ENCODE data around the gene ETF1. TPM values are rescaled to one million over a fixed set of nuclear protein-coding genes. Genes with fewer than 3 reads are reported as not detected.
A peak's percentile ranks its signal among the peaks of the same experiment; 100 is the strongest.

ETF1 gene
- total RNA-seq: 200 and 205 TPM in 2 replicates

DNA sequence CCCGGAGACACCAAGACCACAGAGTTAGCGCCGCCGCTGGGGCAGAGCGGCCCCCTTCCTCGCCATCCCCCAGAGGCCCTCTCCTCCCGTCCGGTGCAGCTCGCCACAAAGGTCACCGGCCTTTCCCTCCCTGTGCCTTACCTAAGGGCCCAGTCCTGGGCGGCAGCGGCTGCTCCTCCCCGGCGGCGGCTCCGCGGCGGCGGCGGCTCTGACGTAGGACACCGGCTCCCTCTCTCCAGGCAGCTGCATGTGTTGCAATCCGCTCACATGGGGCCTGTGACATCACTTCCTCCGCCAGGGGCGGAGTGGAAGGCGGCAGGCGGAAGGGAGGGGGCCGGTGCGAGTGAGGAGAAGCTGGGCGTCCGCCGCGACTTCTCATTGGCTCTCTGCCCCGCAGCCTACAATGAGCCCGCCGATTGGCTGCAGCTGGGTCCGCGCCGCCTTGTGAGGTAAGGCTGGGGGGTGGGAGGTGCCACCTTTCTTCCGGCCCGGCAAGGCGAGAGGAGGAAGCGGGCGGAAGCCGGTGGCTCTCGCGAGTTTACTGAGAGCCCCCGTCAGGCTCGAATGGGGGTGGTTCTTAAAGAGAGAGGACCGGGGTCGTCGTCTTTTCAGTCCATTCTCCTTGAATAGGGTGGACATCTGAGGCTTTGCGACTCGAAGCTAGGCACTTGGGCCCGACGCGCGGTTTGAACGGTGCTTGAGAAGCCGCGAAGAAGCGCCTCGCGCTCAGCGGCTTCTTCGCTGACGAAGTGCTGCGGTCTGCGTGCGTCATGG lies at the start of gene ETF1:
TSS of gene ETF1 (minus strand) at position 281 of the 774 bp plus-strand sequence. CDS start 318 bp downstream, outside the sequence.
- Mint-ChIP-seq H3K36me3 (ENCODE audit: low read depth) (peaks cover 48% of the 10 kb centered on the region), H3K27me3 (no peaks in the 10 kb centered on the region), H3K4me3 (peak within 1 kb of the TSS; percentile 99), H3K27ac (peak within 1 kb of the TSS; percentile 100), H3K4me1 (peaks cover 49% of the 10 kb centered on the region), H3K9me3 (no peaks in the 10 kb centered on the region)
- peak; percentile 100 for DNase-seq
- intact Hi-C loops (cut with micrococcal nuclease): loop anchor here (1.0 to 10.0 kb wide), 11 partner anchors 32 to 1022 kb away; partner anchors contain the start of genes BRD8, CDC23, EGR1 and HNRNPA0

DNA sequence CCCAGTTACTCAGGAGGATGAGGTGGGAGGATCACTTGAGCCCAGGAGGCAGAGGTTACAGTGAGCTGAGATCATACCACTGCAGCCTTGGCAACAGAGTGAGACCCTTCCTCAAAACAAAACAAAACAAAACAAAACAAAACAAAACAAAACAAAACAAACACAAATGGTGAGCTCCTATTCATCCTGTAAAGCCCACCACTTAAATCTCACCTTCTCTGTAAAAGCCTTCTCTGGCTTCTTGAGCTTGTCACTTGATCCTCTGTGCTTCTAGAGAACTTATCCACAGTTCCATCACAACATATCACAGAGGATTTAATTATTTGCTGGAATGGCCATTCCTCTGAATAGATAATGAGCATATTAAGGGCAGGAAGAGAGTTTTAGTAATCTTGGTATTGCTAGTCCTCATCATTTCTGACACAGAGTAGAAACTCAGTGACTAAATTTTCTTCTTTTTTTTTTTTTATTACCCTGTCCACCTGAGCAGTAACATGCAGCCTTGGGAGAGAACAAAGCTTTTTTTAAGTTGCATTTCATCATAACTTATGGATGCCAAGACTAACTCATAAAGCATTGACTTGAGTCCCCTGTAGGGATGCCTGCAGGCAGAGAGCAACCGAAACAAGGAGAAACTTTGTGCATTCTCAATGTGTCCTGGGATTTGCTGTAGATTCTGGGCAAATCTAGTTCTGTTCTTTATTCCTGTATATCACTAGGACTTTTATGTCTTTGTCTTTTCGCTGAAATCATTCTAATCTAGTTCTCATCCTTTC lies 45.2 kb upstream of the ETF1 start:
- Mint-ChIP-seq H3K27ac (no peak overlapping the region), H3K4me1 (no peaks in the 10 kb centered on the region), H3K36me3 (ENCODE audit: low read depth) (no peaks in the 10 kb centered on the region), H3K9me3 (no peaks in the 10 kb centered on the region), H3K4me3 (no peak overlapping the region), H3K27me3 (peaks cover 39% of the 10 kb centered on the region)
- intact Hi-C loops (cut with micrococcal nuclease): no loop called here
- no peak for DNase-seq

DNA sequence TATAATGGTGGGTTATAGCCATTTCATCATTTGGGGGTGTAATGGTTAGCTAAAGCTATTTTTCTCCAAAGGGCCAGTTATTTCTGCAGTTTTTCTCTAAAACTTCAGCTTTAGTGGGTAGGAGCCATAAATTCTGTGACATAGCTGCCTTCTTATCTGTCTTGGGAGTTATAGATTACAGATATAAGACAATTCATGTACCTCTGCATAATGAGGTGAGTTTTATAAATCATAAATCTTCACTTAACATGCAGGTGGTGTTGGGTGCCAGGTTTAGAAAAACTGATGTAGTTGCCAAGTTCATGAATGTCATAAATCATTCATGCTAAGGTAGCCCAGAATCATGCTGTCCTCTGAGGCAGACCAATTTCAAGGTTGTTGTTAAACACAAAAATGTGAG lies 42.1 kb upstream of the ETF1 start:
- no peak for DNase-seq
- no peak overlapping the region for H3K4me3 Mint-ChIP-seq
- H3K4me1 Mint-ChIP-seq: no peaks in the 10 kb centered on the region
- no peaks in the 10 kb centered on the region for H3K36me3 Mint-ChIP-seq (ENCODE audit: low read depth)
- intact Hi-C loops (cut with micrococcal nuclease): no loop called here
- H3K27ac Mint-ChIP-seq: no peak overlapping the region
- no peaks in the 10 kb centered on the region for H3K9me3 Mint-ChIP-seq
- H3K27me3 Mint-ChIP-seq: peaks cover 34% of the 10 kb centered on the region

- Mint-ChIP-seq H3K27me3 (peaks cover 34% of the 10 kb centered on the region), H3K9me3 (no peaks in the 10 kb centered on the region), H3K36me3 (ENCODE audit: low read depth) (no peaks in the 10 kb centered on the region), H3K27ac (no peak overlapping the region), H3K4me1 (peaks cover 2% of the 10 kb centered on the region), H3K4me3 (no peak overlapping the region)
- DNase-seq: no peak
- intact Hi-C loops (cut with micrococcal nuclease): no loop called here
These were observed 41.1 kb upstream of the ETF1 start for GRCh38 chr5:138583984-138584637.

GRCh38 chr5:138582959-138583358 lies 39.9 kb upstream of the ETF1 start:
- no peak overlapping the region for H3K4me3 Mint-ChIP-seq
- H3K4me1 Mint-ChIP-seq: peaks cover 2% of the 10 kb centered on the region
- no peaks in the 10 kb centered on the region for H3K9me3 Mint-ChIP-seq
- no peaks in the 10 kb centered on the region for H3K36me3 Mint-ChIP-seq (ENCODE audit: low read depth)
- DNase-seq: no peak
- peaks cover 30% of the 10 kb centered on the region for H3K27me3 Mint-ChIP-seq
- intact Hi-C loops (cut with micrococcal nuclease): no loop called here
- no peak overlapping the region for H3K27ac Mint-ChIP-seq

GRCh38 chr5:138580777-138581176 lies 37.7 kb upstream of the ETF1 start:
- Mint-ChIP-seq H3K9me3 (peaks cover 3% of the 10 kb centered on the region), H3K36me3 (ENCODE audit: low read depth) (peaks cover 2% of the 10 kb centered on the region), H3K4me1 (peaks cover 9% of the 10 kb centered on the region), H3K27ac (no peak overlapping the region), H3K27me3 (peaks cover 17% of the 10 kb centered on the region), H3K4me3 (no peak overlapping the region)
- DNase-seq: no peak
- intact Hi-C loops (cut with micrococcal nuclease): no loop called here

DNA sequence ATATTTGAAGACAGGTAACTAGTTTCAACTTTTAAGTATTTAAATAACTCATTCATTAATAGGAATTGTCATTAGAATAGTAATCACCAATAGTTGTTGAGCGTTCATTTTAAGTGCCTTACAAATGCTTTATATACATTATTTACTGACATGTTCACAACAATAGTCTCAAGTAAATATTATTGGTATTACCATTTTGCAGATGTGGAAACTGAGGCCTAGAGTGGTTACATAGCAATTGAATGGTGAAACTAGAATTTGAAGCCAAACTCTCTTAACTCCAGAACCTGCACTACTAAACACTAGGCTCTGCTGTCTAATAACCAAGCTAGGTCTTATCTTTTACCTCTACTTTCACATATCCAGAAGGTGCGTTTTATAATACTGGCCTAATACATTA lies 37.0 kb upstream of the ETF1 start:
- Mint-ChIP-seq H3K4me1 (peaks cover 12% of the 10 kb centered on the region), H3K36me3 (ENCODE audit: low read depth) (peaks cover 6% of the 10 kb centered on the region), H3K4me3 (no peak overlapping the region), H3K9me3 (peaks cover 5% of the 10 kb centered on the region), H3K27me3 (peaks cover 13% of the 10 kb centered on the region), H3K27ac (no peak overlapping the region)
- no peak for DNase-seq
- intact Hi-C loops (cut with micrococcal nuclease): no loop called here

DNA sequence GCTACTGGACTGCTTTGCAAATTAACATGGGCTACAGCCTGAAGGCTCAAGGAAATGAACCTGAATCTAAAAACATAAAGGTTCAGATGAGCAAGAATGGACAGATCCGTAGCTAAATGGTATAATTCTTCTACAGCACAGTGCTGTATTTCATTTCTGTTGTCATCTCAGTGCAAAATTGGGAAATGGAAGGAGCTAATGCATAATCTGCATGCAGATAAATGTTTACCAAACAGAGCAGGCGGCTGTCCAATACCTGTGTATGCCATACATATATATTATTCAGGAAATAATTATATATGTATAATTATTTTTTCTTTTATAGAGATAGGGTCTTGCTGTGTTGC lies 36.5 kb upstream of the ETF1 start:
- H3K36me3 Mint-ChIP-seq (ENCODE audit: low read depth): peaks cover 11% of the 10 kb centered on the region
- H3K4me3 Mint-ChIP-seq: no peak overlapping the region
- no peak for DNase-seq
- no peak overlapping the region for H3K27ac Mint-ChIP-seq
- intact Hi-C loops (cut with micrococcal nuclease): loop anchor here (1.0 to 5.0 kb wide), 5 partner anchors 54 to 823 kb away; partner anchors contain the start of genes CDC23 and SPATA24
- H3K4me1 Mint-ChIP-seq: peaks cover 16% of the 10 kb centered on the region
- H3K27me3 Mint-ChIP-seq: peaks cover 8% of the 10 kb centered on the region
- H3K9me3 Mint-ChIP-seq: peaks cover 5% of the 10 kb centered on the region

GRCh38 chr5:138577452-138577851 lies 34.4 kb upstream of the ETF1 start:
- Mint-ChIP-seq H3K27ac (no peak overlapping the region), H3K27me3 (no peaks in the 10 kb centered on the region), H3K4me3 (no peak overlapping the region), H3K36me3 (ENCODE audit: low read depth) (peaks cover 30% of the 10 kb centered on the region), H3K4me1 (peaks cover 22% of the 10 kb centered on the region), H3K9me3 (peaks cover 5% of the 10 kb centered on the region)
- intact Hi-C loops (cut with micrococcal nuclease): loop anchor here (5.0 kb wide), 3 partner anchors 160 to 825 kb away; partner anchors contain the start of genes CDC23 and SPATA24
- DNase-seq: no peak

DNA sequence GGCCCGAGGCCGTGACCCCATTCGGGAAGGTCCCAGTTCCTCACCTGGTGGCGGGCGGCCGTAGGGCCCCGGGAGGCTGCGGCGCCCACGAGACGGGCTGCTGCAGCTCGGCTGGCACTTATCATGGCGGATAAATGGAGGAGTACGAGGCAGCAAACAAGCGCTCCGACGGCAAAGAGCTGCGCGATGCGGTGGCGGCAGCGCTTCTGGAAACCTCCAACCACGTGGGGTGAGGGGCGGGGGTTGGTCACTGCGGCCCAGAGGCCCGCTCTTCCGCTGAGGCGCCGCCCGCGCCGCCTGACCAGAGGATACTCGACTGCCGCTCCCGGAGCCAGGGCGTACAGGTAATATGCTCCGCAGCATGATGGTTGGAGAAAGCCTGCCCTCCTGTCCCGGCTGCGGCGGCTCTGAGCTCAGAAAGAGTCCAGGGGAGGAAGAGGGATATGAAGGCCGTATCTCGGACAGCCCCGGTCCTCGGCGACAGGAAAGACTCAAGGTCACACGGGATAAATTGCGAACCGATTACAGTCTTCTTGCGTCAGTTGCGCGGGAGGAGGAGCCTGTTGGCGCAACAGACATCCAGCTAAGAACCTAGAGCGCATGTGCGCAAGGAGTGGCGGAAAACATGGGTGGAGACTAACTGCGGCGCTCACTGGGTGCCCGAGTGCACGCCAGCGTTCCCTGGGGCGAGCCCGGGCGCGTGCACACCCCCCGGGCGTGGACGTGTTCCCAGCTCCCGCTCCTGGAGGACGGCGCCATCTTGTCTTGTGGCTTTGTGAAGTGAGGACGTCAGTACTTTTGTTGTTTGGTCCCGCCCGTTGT lies 32.4 kb upstream of the ETF1 start, which contains the start of gene HSPA9:
TSS of gene HSPA9 (minus strand) at position 208 of the 822 bp plus-strand sequence. CDS start at position 125, 83 bp downstream.
- Mint-ChIP-seq H3K4me3 (peak within 1 kb of the TSS; percentile 98), H3K27me3 (no peaks in the 10 kb centered on the region), H3K36me3 (ENCODE audit: low read depth) (peaks cover 47% of the 10 kb centered on the region)

GRCh38 chr5:138574744-138575193 lies 31.7 kb upstream of the ETF1 start:
- no peaks in the 10 kb centered on the region for H3K27me3 Mint-ChIP-seq
- DNase-seq: no peak
- peaks cover 5% of the 10 kb centered on the region for H3K9me3 Mint-ChIP-seq
- H3K36me3 Mint-ChIP-seq (ENCODE audit: low read depth): peaks cover 53% of the 10 kb centered on the region
- peak overlapping the region; percentile 100 for H3K27ac Mint-ChIP-seq
- intact Hi-C loops (cut with micrococcal nuclease): loop anchor here (1.0 to 5.0 kb wide), 10 partner anchors 31 to 828 kb away; partner anchors contain the start of genes CDC23, EGR1, ETF1 and KDM3B
- peaks cover 34% of the 10 kb centered on the region for H3K4me1 Mint-ChIP-seq
- H3K4me3 Mint-ChIP-seq: peak overlapping the region; percentile 98

More for the DNA sequence above, 32.4 kb upstream of the ETF1 start, which contains the start of gene HSPA9:
- H3K4me1 Mint-ChIP-seq: peaks cover 30% of the 10 kb centered on the region
- peak; percentile 99 for DNase-seq
- H3K9me3 Mint-ChIP-seq: peaks cover 5% of the 10 kb centered on the region
- H3K27ac Mint-ChIP-seq: peak within 1 kb of the TSS; percentile 100
- intact Hi-C loops (cut with micrococcal nuclease): loop anchor here (1.0 to 5.0 kb wide), 10 partner anchors 32 to 827 kb away; partner anchors contain the start of genes CDC23, EGR1, ETF1 and KDM3B

DNA sequence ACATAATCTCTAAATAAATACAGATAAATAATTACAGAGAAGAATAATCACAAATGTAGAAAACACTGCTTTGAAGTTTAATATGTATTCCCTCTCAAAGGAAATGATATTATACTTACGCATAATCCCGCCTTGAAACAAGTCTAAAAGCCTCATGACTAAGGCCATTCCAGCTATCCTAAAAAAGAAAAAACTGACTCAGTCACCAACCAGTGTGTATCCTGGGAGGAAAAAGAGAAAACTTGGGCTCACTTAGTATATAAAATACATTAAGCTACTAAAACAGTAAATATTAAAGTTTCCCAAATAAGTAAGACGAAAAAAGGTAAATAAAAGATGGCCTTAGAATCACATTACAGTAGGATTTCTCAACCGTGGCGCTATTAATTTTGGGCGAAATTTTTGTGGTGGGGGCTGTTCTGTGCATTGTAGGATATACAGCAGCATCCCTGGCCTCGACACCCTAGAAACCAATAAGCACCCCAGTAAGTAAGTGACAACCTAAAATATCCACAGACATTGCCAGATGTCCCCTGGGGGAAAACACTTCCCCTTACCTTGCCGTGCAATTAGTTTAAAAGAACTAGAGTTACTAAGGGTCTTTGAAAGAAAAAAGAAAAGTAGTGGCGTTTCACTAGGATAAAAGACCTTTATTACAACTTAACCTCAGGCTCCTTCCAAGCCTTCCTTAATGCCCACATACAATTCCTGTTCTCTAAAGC lies 31.1 kb upstream of the ETF1 start:
- Mint-ChIP-seq H3K36me3 (ENCODE audit: low read depth) (peaks cover 58% of the 10 kb centered on the region), H3K27me3 (no peaks in the 10 kb centered on the region), H3K4me1 (peaks cover 35% of the 10 kb centered on the region), H3K4me3 (peak overlapping the region; percentile 98), H3K9me3 (peaks cover 5% of the 10 kb centered on the region), H3K27ac (peak overlapping the region; percentile 100)
- intact Hi-C loops (cut with micrococcal nuclease): loop anchor here (2.0 kb wide), 1 partner anchor 221 kb away; the partner anchor contains the start of gene KDM3B
- no peak for DNase-seq

All from activated CD4-positive, alpha-beta T cell treated with anti-CD3 and anti-CD28 coated beads, Interleukin-2, amount 10 ng/mL, durations not matched to agents 24 days and 14 days (primary cell).